H9 (cell line): ENCODE data around the gene CHN2. TPM values are rescaled to one million over a fixed set of nuclear protein-coding genes. Genes with fewer than 3 reads are reported as not detected.

ENCODE experiments used
- DNase-seq: peaks from one replicate; pipeline ENCODE4 v3.0.0-alpha.2; 2017
- H2AFZ ChIP-seq: one replicate; pipeline ENCODE4 v1.6.1; 2013; ENCODE audit warnings: mild to moderate bottlenecking, low read length, control low read depth, moderate library complexity
- H2AK5ac ChIP-seq: 2 replicates; pipeline ENCODE4 v1.6.1; 2013; ENCODE audit warnings: low read length, control low read depth, mixed read lengths; ENCODE audit not compliant: insufficient read length
- H2BK120ac ChIP-seq: one replicate; pipeline ENCODE4 v1.6.1; 2013; ENCODE audit warnings: low read depth, mild to moderate bottlenecking, low read length, control low read depth, inconsistent platforms; ENCODE audit not compliant: poor library complexity, severe bottlenecking
- H2BK12ac ChIP-seq: 2 replicates; pipeline ENCODE4 v1.6.1; 2013; ENCODE audit warnings: low read length, control low read depth, mixed read lengths, low read depth; ENCODE audit not compliant: insufficient read length
- H2BK15ac ChIP-seq: 2 replicates; pipeline ENCODE4 v1.6.1; 2013; ENCODE audit warnings: low read depth, low read length, control low read depth
- H2BK20ac ChIP-seq: one replicate; pipeline ENCODE4 v1.6.1; 2013; ENCODE audit warnings: low read depth, mild to moderate bottlenecking, low read length, control low read depth, inconsistent platforms; ENCODE audit not compliant: poor library complexity, severe bottlenecking
- H2BK5ac ChIP-seq: 2 replicates; pipeline ENCODE4 v1.6.1; 2013; ENCODE audit warnings: low read length, control low read depth, mixed read lengths; ENCODE audit not compliant: insufficient read length
- H3K14ac ChIP-seq: 2 replicates; pipeline ENCODE4 v1.6.1; 2013; ENCODE audit warnings: low read length, control low read depth; ENCODE audit not compliant: insufficient read depth
- H3K18ac ChIP-seq: 2 replicates; pipeline ENCODE4 v1.6.1; 2013; ENCODE audit warnings: low read depth, mild to moderate bottlenecking, mixed read lengths, low read length, control low read depth; ENCODE audit not compliant: insufficient read length
- H3K23ac ChIP-seq: 2 replicates; pipeline ENCODE4 v1.6.1; 2013; ENCODE audit warnings: low read length, control low read depth, mixed read lengths, low read depth; ENCODE audit not compliant: insufficient read length
- H3K23me2 ChIP-seq: 2 replicates; pipeline ENCODE4 v1.6.1; 2013; ENCODE audit warnings: low read depth, mild to moderate bottlenecking, mixed read lengths, low read length, control low read depth; ENCODE audit not compliant: insufficient read length, poor library complexity, severe bottlenecking
- H3K27ac ChIP-seq: 2 replicates; pipeline ENCODE4 v1.5.1; 2013; ENCODE audit warnings: low read length, control low read depth, mixed read lengths, low read depth; ENCODE audit not compliant: insufficient read length
- H3K27me3 ChIP-seq: 2 replicates; pipeline ENCODE4 v1.6.1; 2013; ENCODE audit warnings: low read length, control low read depth, inconsistent platforms; ENCODE audit not compliant: insufficient read depth
- H3K4ac ChIP-seq: 2 replicates; pipeline ENCODE4 v1.6.1; 2013; ENCODE audit warnings: low read depth, mild to moderate bottlenecking, control low read depth, inconsistent platforms, low read length, moderate library complexity
- H3K4me1 ChIP-seq: 2 replicates; pipeline ENCODE4 v1.6.1; 2013; ENCODE audit warnings: low read length, control low read depth, inconsistent platforms; ENCODE audit not compliant: insufficient read depth
- H3K4me2 ChIP-seq: 2 replicates; pipeline ENCODE4 v1.6.1; 2013; ENCODE audit warnings: low read length, control low read depth, mixed read lengths; ENCODE audit not compliant: insufficient read length, insufficient read depth
- H3K56ac ChIP-seq: 2 replicates; pipeline ENCODE4 v1.6.1; 2013; ENCODE audit warnings: low read depth, mild to moderate bottlenecking, mixed read lengths, low read length, control low read depth; ENCODE audit not compliant: insufficient read length
- H3K79me1 ChIP-seq: 2 replicates; pipeline ENCODE4 v1.6.1; 2013; ENCODE audit warnings: low read depth, mild to moderate bottlenecking, moderate library complexity, low read length, control low read depth, inconsistent platforms; ENCODE audit not compliant: insufficient read depth, poor library complexity, severe bottlenecking
- H3K79me2 ChIP-seq: 2 replicates; pipeline ENCODE4 v1.6.1; 2013; ENCODE audit warnings: low read length, control low read depth, inconsistent platforms; ENCODE audit not compliant: insufficient read depth
- H3K9ac ChIP-seq: 2 replicates; pipeline ENCODE4 v1.6.1; 2013; ENCODE audit warnings: low read length, control low read depth, mixed read lengths; ENCODE audit not compliant: insufficient read length; ENCODE audit errors: extremely low read depth
- H3K9me3 ChIP-seq: one replicate; pipeline ENCODE4 v1.6.1; 2013; ENCODE audit warnings: low read depth, low read length, inconsistent platforms; ENCODE audit not compliant: control insufficient read depth
- H3T11ph ChIP-seq: one replicate; pipeline ENCODE4 v1.6.1; 2013; ENCODE audit warnings: mild to moderate bottlenecking, low read length, control low read depth, inconsistent platforms
- H4K20me1 ChIP-seq: one replicate; pipeline ENCODE4 v1.6.1; 2013; ENCODE audit not compliant: control insufficient read depth, insufficient read length, insufficient read depth
- H4K5ac ChIP-seq: 2 replicates; pipeline ENCODE4 v1.6.1; 2013; ENCODE audit warnings: low read depth, mild to moderate bottlenecking, mixed read lengths, low read length, control low read depth; ENCODE audit not compliant: insufficient read length
- H4K8ac ChIP-seq: replicated peaks from 2 replicates; pipeline ENCODE4 v1.6.1; 2013; ENCODE audit warnings: low read length, control low read depth, mixed read lengths, low read depth; ENCODE audit not compliant: insufficient read length
- H4K91ac ChIP-seq: 2 replicates; pipeline ENCODE4 v1.6.1; 2013; ENCODE audit warnings: low read depth, mild to moderate bottlenecking, moderate library complexity, mixed read lengths, low read length, control low read depth; ENCODE audit not compliant: insufficient read length
- H3K27ac Mint-ChIP-seq, 3 experiments: 2 replicates in 2 of 3; 3 replicates in 1 of 3; pipeline ENCODE4 v1.8.0; 2020 to 2021; ENCODE audit warnings: mixed read lengths in 3 of 3, mild to moderate bottlenecking in 1 of 3, moderate library complexity in 1 of 3
- H3K27me3 Mint-ChIP-seq: 2 replicates; pipeline ENCODE4 v1.8.0; 2021; ENCODE audit warnings: low read depth, mild to moderate bottlenecking, moderate library complexity, mixed read lengths
- H3K36me3 Mint-ChIP-seq, 3 experiments: 2 replicates in 2 of 3; 3 replicates in 1 of 3; pipeline ENCODE4 v1.8.0; 2020 to 2021; ENCODE audit warnings: low read depth in 3 of 3, mixed read lengths in 3 of 3; ENCODE audit not compliant: insufficient read depth in 1 of 3
- H3K4me1 Mint-ChIP-seq, 2 experiments: 2 replicates each; pipeline ENCODE4 v1.8.0; 2020; ENCODE audit warnings: mixed read lengths in 2 of 2
- H3K4me3 Mint-ChIP-seq, 2 experiments: 2 replicates in 1 of 2; 3 replicates in 1 of 2; pipeline ENCODE4 v1.8.0; 2020 to 2021; ENCODE audit warnings: mild to moderate bottlenecking in 2 of 2, mixed read lengths in 2 of 2, moderate library complexity in 1 of 2
- H3K9me3 Mint-ChIP-seq, 2 experiments: 2 replicates in 1 of 2; 3 replicates in 1 of 2; pipeline ENCODE4 v1.8.0; 2020; ENCODE audit warnings: mild to moderate bottlenecking in 2 of 2, mixed read lengths in 2 of 2, moderate library complexity in 1 of 2
- CTCF ChIP-seq: fragments of 200-600 bp; sonication (generic); conservative IDR thresholded peaks from 3 replicates; pipeline ENCODE4 v1.8.0; 2021; ENCODE audit warnings: antibody characterized with exemption, mild to moderate bottlenecking
- WGBS: extraction: QIAGEN DNeasy Blood & Tissue Kit; methylation state at CpG from one replicate; pipeline ENCODE4 v1.1.7; 2013; ENCODE audit warnings: missing lambda C conversion rate, low lambda C conversion rate, mixed read lengths; ENCODE audit not compliant: insufficient read length; ENCODE audit errors: extremely low coverage; 5-methylcytosine and 5-hydroxymethylcytosine counted together
- total RNA-seq: library from RNA; stranded (reverse); gene quantifications from 2 replicates; pipeline ENCODE4 v1.2.1, GENCODE V29; 2021

CHN2 gene
- total RNA-seq, 1 experiment from 2014 or later, result 3.3 TPM

GRCh38 chr7:29290829-29291228 lies 96.3 kb downstream of the CHN2 start:
- Mint-ChIP-seq H3K27me3 (no peaks in the 10 kb centered on the region; the same call in none of the 2 replicates), H3K4me3 (no peak overlapping the region), H3K36me3 (no peaks in the 10 kb centered on the region; a peak in 1 of 7 replicates), H3K9me3 (no peaks in the 10 kb centered on the region; a peak in 1 of 5 replicates), H3K4me1 (peaks cover 60 to 72% of the 10 kb centered on the region in 2 experiments), H3K27ac (no peak overlapping the region)
- Histone ChIP-seq H2AK5ac (no peak overlapping the region), H2BK5ac (no peak overlapping the region), H3K23ac (no peak overlapping the region), H2BK15ac (no peak overlapping the region), H3K4ac (no peak overlapping the region), H3K79me1 (no peaks in the 10 kb centered on the region), H2BK20ac (no peak overlapping the region), H4K8ac (no peak overlapping the region), H4K5ac (no peak overlapping the region), H4K91ac (no peak overlapping the region), H3K4me1 (peaks cover 18% of the 10 kb centered on the region), H3K79me2 (no peaks in the 10 kb centered on the region), H3K14ac (no peak overlapping the region), H2BK12ac (no peak overlapping the region), H4K20me1 (no peaks in the 10 kb centered on the region), H3K9me3 (no peaks in the 10 kb centered on the region), H3K27ac (no peak overlapping the region), H3K4me2 (no peak overlapping the region), H3K56ac (no peak overlapping the region), H2AFZ (no peak overlapping the region), H3K18ac (no peak overlapping the region), H3K9ac (no peak overlapping the region), H2BK120ac (no peak overlapping the region), H3T11ph (no peak overlapping the region), H3K23me2 (no peaks in the 10 kb centered on the region), H3K27me3 (no peaks in the 10 kb centered on the region)
- DNase-seq, result no peak
- no CpG with 5 or more reads among the region's 6 CpGs for WGBS
- no peak for TF ChIP-seq CTCF
